ENCODE results near the gene CHCHD6. TPM values are rescaled to one million over a fixed set of nuclear protein-coding genes. Genes with fewer than 3 reads are reported as not detected.

The CHCHD6 gene
- total RNA-seq, 2 donors from 2014 or later = 9.3 to 13.2 TPM

DNA sequence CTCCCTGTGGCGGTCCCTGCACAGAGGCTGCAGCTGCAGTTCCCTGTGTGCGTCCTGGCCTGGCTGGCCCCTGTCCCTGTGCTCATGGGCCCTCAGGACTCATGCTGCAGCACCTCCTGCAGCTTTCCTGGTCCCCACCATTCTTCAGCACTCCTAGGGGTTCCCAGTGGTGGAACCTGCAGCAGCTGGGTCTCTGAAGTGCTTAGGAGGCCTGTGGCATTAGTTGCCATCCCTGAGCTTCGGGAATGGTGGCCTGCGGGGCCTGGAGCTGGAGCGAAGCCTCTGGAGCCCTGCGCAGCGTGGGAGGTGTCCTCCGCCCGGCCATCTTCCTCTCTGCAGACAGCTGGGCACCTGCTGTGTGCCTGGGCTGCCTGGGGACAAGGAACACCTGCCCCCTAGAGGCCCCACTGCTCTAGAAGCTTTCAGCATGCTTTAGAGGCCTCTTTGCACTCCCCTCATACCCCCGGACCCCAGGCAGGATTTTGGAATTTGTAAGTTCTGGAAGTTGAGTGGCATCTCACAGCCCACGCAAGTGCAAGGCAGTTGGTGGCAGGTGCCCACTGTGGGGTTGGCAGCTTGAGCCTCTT lies 292.0 kb downstream of the CHCHD6 start:
- TF ChIP-seq, protein P1, sequence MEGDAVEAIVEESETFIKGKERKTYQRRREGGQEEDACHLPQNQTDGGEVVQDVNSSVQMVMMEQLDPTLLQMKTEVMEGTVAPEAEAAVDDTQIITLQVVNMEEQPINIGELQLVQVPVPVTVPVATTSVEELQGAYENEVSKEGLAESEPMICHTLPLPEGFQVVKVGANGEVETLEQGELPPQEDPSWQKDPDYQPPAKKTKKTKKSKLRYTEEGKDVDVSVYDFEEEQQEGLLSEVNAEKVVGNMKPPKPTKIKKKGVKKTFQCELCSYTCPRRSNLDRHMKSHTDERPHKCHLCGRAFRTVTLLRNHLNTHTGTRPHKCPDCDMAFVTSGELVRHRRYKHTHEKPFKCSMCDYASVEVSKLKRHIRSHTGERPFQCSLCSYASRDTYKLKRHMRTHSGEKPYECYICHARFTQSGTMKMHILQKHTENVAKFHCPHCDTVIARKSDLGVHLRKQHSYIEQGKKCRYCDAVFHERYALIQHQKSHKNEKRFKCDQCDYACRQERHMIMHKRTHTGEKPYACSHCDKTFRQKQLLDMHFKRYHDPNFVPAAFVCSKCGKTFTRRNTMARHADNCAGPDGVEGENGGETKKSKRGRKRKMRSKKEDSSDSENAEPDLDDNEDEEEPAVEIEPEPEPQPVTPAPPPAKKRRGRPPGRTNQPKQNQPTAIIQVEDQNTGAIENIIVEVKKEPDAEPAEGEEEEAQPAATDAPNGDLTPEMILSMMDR (IDR thresholded peaks at IDR 0.05) = no peak
- intact Hi-C loops (cut with DNase I) = no loop called here
- H3K36me3 ChIP-seq = no peaks in the 10 kb centered on the region
- no peak overlapping the region for H3K4me3 ChIP-seq
- H3K4me1 ChIP-seq = no peaks in the 10 kb centered on the region
- H3K27ac ChIP-seq = no peak overlapping the region
- no peak overlapping the region for H3K9ac ChIP-seq (ENCODE audit: low read depth in 2 of 2, low read length in 2 of 2)
- DNase-seq = no peak
- no peaks in the 10 kb centered on the region for H3K9me3 ChIP-seq
- H3K27me3 ChIP-seq = no peaks in the 10 kb centered on the region

DNA sequence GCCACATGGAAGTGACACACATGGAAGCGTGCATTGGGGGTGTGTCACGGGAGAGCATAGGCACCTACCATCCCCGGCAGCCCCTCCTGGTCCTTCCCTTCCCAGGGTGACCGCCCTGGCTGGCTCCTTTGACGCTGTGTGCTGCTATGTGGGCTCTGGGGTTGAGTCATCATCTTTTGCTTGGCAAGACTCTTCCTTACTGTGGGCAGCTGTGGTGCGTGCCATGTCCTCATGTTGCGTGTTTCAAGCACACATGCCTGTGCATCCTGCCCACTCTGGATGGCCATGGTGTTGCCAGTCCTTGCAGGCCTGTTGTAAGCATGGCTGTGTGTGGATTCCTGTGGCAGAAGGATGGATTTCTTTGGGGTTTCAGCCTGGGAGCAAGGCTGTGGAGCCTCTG lies 292.9 kb downstream of the CHCHD6 start:
- Histone ChIP-seq H3K4me1 (no peaks in the 10 kb centered on the region), H3K36me3 (no peaks in the 10 kb centered on the region)

DNA sequence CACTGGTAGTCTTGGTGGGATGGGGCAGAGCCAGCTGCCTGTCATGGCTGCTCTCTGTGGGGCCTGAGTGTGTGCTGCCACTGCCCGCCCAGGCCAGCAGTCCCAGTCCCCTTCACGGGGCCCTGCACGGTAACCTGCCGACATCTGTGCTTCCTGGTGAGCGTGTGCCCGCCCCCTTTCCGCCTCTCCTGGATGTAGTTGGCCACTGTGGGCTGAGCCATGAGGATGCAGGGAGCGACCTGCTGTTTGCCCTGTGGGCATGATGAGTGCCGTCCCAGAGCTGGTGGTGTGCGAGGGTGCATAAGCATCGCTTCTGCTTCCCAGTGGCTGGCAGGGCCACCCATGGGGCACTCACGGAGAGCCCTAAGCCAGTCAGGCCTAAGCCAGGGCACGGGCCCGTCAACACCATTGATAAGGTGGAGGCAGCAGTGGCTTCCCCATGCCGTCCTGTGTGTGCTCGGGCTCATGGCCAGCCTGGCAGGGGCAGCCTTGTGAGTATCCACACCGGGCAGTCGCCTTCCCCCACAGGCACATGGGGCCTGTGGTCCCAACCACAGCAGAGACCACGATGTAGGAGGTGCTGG lies 293.5 kb downstream of the CHCHD6 start:
- DNase-seq = no peak
- H3K9ac ChIP-seq (ENCODE audit: low read depth in 2 of 2, low read length in 2 of 2) = no peak overlapping the region
- H3K4me1 ChIP-seq = no peaks in the 10 kb centered on the region
- no peaks in the 10 kb centered on the region for H3K36me3 ChIP-seq
- H3K9me3 ChIP-seq = no peaks in the 10 kb centered on the region
- H3K27ac ChIP-seq = no peak overlapping the region
- no peak overlapping the region for H3K4me3 ChIP-seq
- TF ChIP-seq, protein P1 (IDR thresholded peaks at IDR 0.05) = no peak
- H3K27me3 ChIP-seq = no peaks in the 10 kb centered on the region
- intact Hi-C loops (cut with DNase I) = no loop called here

More for the DNA sequence above, 292.9 kb downstream of the CHCHD6 start:
- Histone ChIP-seq H3K27ac (no peak overlapping the region), H3K9ac (ENCODE audit: low read depth in 2 of 2, low read length in 2 of 2) (no peak overlapping the region), H3K27me3 (no peaks in the 10 kb centered on the region), H3K4me3 (no peak overlapping the region), H3K9me3 (no peaks in the 10 kb centered on the region)
- DNase-seq = no peak
- intact Hi-C loops (cut with DNase I) = no loop called here
- TF ChIP-seq, protein P1 (IDR thresholded peaks at IDR 0.05) = no peak

DNA sequence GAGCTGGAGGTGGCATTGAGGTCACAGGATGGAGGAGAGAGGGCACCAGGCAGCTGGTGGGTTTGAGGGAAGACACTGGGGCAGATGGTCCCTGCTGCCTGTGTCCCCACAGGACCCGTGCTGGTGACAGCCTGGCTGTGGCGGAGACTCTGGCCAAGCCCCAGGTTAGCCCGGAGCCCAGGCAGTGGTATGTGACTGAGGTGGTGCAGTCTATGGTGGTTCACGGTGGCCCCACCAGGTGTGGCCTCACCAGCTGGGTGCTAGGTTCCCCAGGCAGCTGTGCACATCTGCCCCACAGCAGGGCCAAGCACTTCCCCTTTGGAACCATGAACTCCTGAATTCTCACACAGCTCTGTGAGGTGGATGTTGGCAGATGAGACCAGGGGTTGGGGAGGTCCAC lies 294.3 kb downstream of the CHCHD6 start:
- Histone ChIP-seq H3K4me3 (no peak overlapping the region), H3K9ac (ENCODE audit: low read depth in 2 of 2, low read length in 2 of 2) (no peak overlapping the region), H3K27ac (no peak overlapping the region), H3K4me1 (no peaks in the 10 kb centered on the region), H3K36me3 (no peaks in the 10 kb centered on the region), H3K27me3 (no peaks in the 10 kb centered on the region), H3K9me3 (no peaks in the 10 kb centered on the region)
- intact Hi-C loops (cut with DNase I) = no loop called here
- DNase-seq = no peak
- TF ChIP-seq, protein P1 (IDR thresholded peaks at IDR 0.05) = no peak

DNA sequence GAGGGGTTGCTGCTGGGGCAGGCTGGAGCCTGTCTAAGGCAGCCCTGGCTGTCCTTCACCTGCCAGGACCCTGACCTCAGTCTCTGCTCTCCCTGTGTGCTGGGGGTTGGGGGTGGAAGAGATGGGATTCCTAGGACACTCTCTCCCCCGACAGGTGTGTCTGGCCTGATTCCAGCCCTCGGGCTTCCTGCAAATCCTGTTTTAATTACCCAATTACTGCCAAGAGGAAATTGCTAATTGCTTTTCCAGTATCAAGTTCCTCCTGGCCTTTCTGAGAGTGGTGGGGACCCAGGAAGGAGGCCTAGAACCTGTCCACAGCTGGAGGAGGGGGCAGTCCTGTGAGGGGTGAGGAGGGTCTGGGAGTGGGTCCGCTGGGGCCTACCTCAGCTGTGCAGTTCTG lies 294.7 kb downstream of the CHCHD6 start:
- DNase-seq = peak; percentile 32
- TF ChIP-seq, protein P1 (IDR thresholded peaks at IDR 0.05) = no peak

More for the DNA sequence above, 294.7 kb downstream of the CHCHD6 start:
- H3K9me3 ChIP-seq = no peaks in the 10 kb centered on the region
- no peaks in the 10 kb centered on the region for H3K4me1 ChIP-seq
- H3K27me3 ChIP-seq = no peaks in the 10 kb centered on the region
- H3K27ac ChIP-seq = no peak overlapping the region
- intact Hi-C loops (cut with DNase I) = no loop called here
- no peaks in the 10 kb centered on the region for H3K36me3 ChIP-seq
- H3K9ac ChIP-seq (ENCODE audit: low read depth in 2 of 2, low read length in 2 of 2) = no peak overlapping the region
- H3K4me3 ChIP-seq = no peak overlapping the region

Data from colonic mucosa (tissue), 4 donors.